Measurements from ENCODE around the gene AVL9.
A peak's percentile ranks its signal among the peaks of the same experiment; 100 is the strongest.

The AVL9 gene

GRCh38 chr7:32531402-32531801, 36.1 kb downstream of the AVL9 start:
- in situ Hi-C loops (cut with HindIII; ENCODE audit: low sequenced_read_pairs), result no loop called here
- no peak for DNase-seq (ENCODE audit: low read depth)
- no peak overlapping the region for H3K4me3 ChIP-seq (ENCODE audit: low read depth, low read length)
- no peak for TF ChIP-seq CTCF (IDR thresholded peaks at IDR 0.05; ENCODE audit: low read depth, low read length, missing control alignments)

GRCh38 chr7:32532086-32532485, 36.8 kb downstream of the AVL9 start:
- no peak for TF ChIP-seq CTCF (IDR thresholded peaks at IDR 0.05; ENCODE audit: low read depth, low read length, missing control alignments)
- H3K4me3 ChIP-seq (ENCODE audit: low read depth, low read length), result no peak overlapping the region
- DNase-seq (ENCODE audit: low read depth), result no peak
- in situ Hi-C loops (cut with HindIII; ENCODE audit: low sequenced_read_pairs), result no loop called here

GRCh38 chr7:32532716-32533115, 37.4 kb downstream of the AVL9 start:
- in situ Hi-C loops (cut with HindIII; ENCODE audit: low sequenced_read_pairs), result no loop called here

GRCh38 chr7:32533276-32534029, 38.2 kb downstream of the AVL9 start:
- no peak overlapping the region for H3K4me3 ChIP-seq (ENCODE audit: low read depth, low read length)
- TF ChIP-seq CTCF (IDR thresholded peaks at IDR 0.05; ENCODE audit: low read depth, low read length, missing control alignments), result no peak
- peak; percentile 16 for DNase-seq (ENCODE audit: low read depth)
- in situ Hi-C loops (cut with HindIII; ENCODE audit: low sequenced_read_pairs), result no loop called here

More at GRCh38 chr7:32532716-32533115, 37.4 kb downstream of the AVL9 start:
- H3K4me3 ChIP-seq (ENCODE audit: low read depth, low read length), result no peak overlapping the region
- no peak for DNase-seq (ENCODE audit: low read depth)
- TF ChIP-seq CTCF (IDR thresholded peaks at IDR 0.05; ENCODE audit: low read depth, low read length, missing control alignments), result no peak

- no peak for TF ChIP-seq CTCF (IDR thresholded peaks at IDR 0.05; ENCODE audit: low read depth, low read length, missing control alignments)
- no peak for DNase-seq (ENCODE audit: low read depth)
- H3K4me3 ChIP-seq (ENCODE audit: low read depth, low read length), result no peak overlapping the region
- in situ Hi-C loops (cut with HindIII; ENCODE audit: low sequenced_read_pairs), result no loop called here
Observed at GRCh38 chr7:32535162-32535702, 39.9 kb downstream of the AVL9 start.

- no peak for TF ChIP-seq CTCF (IDR thresholded peaks at IDR 0.05; ENCODE audit: low read depth, low read length, missing control alignments)
- no peak for DNase-seq (ENCODE audit: low read depth)
- in situ Hi-C loops (cut with HindIII; ENCODE audit: low sequenced_read_pairs), result no loop called here
- H3K4me3 ChIP-seq (ENCODE audit: low read depth, low read length), result no peak overlapping the region
Observed at GRCh38 chr7:32536016-32536415, 40.7 kb downstream of the AVL9 start.
